Measurements from ENCODE around the gene SPAG16.

- TF ChIP-seq CTCF (IDR thresholded peaks at IDR 0.05; ENCODE audit: insufficient read depth, low read length, poor library complexity, severe bottlenecking) (no peak), EZH2phosphoT487 (conservative IDR thresholded peaks at IDR 0.05; ENCODE audit: low read length) (no peak)
Measured at GRCh38 chr2:213920014-213920413, 635.8 kb downstream of the SPAG16 start.
